Activated CD8-positive, alpha-beta T cell treated with anti-CD3 and anti-CD28 coated beads, Interleukin-2, amount 10 ng/mL, durations not matched to agents 7 days and 5 days (primary cell): ENCODE measurements around the gene EEF1E1. TPM values are rescaled to one million over a fixed set of nuclear protein-coding genes. Genes with fewer than 3 reads are reported as not detected.

Experiments
- total RNA-seq, 2 experiments: library from RNA; stranded (reverse); gene quantifications; one replicate each; pipeline ENCODE4 v1.2.3, GENCODE V29; 2021

Gene EEF1E1
- total RNA-seq, 2 experiments from 2014 or later: 42.2 to 44.2 TPM

Other genes with a start within 250 kb of the EEF1E1 start
- gene TXNDC5, start 191.8 kb downstream of the EEF1E1 start, total RNA-seq: 10 to 100 TPM; 35.0 to 36.9 TPM
- gene BLOC1S5, start 38.2 kb downstream of the EEF1E1 start, total RNA-seq: 10 to 100 TPM; 21.5 to 21.6 TPM